Measurements from ENCODE around the gene KCNA10.

GRCh38 chr1:110563089-110563488 lies 44.1 kb upstream of the KCNA10 start:
- TF ChIP-seq CTCF (IDR thresholded peaks at IDR 0.05; ENCODE audit: low read depth, low read length): no peak
- no peak for TF ChIP-seq POLR2A (IDR thresholded peaks at IDR 0.05; ENCODE audit: extremely low read depth, insufficient read length)
- no peak for TF ChIP-seq MAX (IDR thresholded peaks at IDR 0.05; ENCODE audit: low read depth, low read length)
- TF ChIP-seq MYC (IDR thresholded peaks at IDR 0.05; ENCODE audit: low read depth, low read length): no peak
